HG03159 (cell line): ENCODE measurements around the gene ZIC4.

Experiments used
- ATAC-seq: cut with Tn5 transposase; IDR thresholded peaks from one replicate; pipeline ENCODE4 v1.9.1; 2021; ENCODE audit warnings: mild to moderate bottlenecking, moderate library complexity; ENCODE audit not compliant: unreplicated experiment

Gene ZIC4

GRCh38 chr3:147356909-147357900 lies 49.1 kb downstream of the ZIC4 start:
- no peak for ATAC-seq

GRCh38 chr3:147356145-147356908 lies 50.0 kb downstream of the ZIC4 start:
- ATAC-seq = no peak

- no peak for ATAC-seq
Measured at GRCh38 chr3:147355753-147356090, 50.6 kb downstream of the ZIC4 start.

- no peak for ATAC-seq
Measured at GRCh38 chr3:147355084-147355752, 51.1 kb downstream of the ZIC4 start.

- no peak for ATAC-seq
Measured at GRCh38 chr3:147354623-147355022, 51.7 kb downstream of the ZIC4 start.

GRCh38 chr3:147351301-147351700 lies 55.0 kb downstream of the ZIC4 start:
- ATAC-seq = no peak

- ATAC-seq = no peak
Measured at GRCh38 chr3:147348976-147349375, 57.4 kb downstream of the ZIC4 start.

GRCh38 chr3:147343926-147344325 lies 62.4 kb downstream of the ZIC4 start:
- no peak for ATAC-seq

GRCh38 chr3:147341727-147342126 lies 64.6 kb downstream of the ZIC4 start:
- no peak for ATAC-seq

GRCh38 chr3:147336543-147337278 lies 69.6 kb downstream of the ZIC4 start:
- ATAC-seq = no peak
